HG02973 (cell line): Measurements from ENCODE around the gene DLG2.
"Not testable (repeated sequence)": the region's sequence is repeated elsewhere in the genome, so short reads cannot be mapped to it uniquely, and the experiment has no call there.

Source experiments
- ATAC-seq: cut with Tn5 transposase; IDR thresholded peaks from one replicate; pipeline ENCODE4 v1.9.1; 2021; ENCODE audit warnings: moderate library complexity; ENCODE audit not compliant: unreplicated experiment

DLG2 gene

GRCh38 chr11:84865791-84866535 lies 761.2 kb downstream of the DLG2 start:
- ATAC-seq, result no peak

DNA sequence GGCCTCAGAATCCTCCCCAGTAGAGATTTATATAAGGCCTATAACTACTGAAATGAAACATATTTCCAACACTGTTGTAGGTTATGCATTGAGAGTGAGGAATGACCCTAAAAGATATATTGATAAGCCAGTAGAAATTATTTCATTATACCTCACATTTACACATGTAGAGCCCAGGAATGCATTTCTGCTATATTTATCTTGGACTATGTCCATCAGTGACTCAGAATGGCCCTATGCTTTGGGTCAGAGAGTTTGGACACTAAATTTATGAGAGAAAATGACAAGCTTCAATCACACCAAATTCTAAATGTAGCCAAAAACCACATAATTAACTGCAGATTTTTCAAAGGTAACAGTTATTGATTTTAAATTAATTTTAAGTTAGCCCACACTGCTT lies 761.9 kb downstream of the DLG2 start:
- ATAC-seq, result no peak

- no peak for ATAC-seq
Observed at GRCh38 chr11:84857746-84858145, 769.4 kb downstream of the DLG2 start.

DNA sequence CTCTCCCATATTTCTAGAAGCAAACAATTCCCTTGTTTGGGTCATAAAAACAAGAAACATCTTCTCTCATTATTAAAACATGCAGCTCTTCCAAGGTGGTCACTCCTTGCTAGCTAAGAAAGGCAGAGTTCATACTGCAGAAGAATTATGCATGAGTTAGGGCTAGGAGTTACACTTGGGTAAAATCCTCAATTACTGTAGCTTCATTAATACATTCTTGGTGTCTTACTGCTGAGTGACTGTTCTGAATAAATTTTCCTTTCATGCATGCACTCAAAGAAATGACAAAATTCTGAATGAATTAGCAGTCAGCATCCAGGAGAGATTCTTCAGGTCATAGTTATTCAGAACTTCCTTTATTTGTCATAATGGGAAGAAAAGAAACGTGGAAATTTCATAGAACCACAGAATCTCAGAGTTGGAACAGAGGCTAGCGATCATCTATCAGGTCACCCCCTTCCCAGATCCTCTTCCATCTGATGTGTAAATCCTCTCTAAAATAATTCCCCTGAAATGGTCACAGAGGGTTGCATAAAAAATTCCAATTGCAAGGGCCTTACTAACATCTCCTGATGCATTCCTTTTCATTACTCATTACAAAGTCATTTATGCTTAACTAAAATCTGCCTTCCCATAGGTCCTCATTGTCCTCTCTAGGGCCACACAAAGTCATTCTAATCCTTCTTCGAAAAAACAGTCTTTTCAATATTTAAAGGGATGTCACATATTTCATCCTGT lies 771.5 kb downstream of the DLG2 start:
- no peak for ATAC-seq

DNA sequence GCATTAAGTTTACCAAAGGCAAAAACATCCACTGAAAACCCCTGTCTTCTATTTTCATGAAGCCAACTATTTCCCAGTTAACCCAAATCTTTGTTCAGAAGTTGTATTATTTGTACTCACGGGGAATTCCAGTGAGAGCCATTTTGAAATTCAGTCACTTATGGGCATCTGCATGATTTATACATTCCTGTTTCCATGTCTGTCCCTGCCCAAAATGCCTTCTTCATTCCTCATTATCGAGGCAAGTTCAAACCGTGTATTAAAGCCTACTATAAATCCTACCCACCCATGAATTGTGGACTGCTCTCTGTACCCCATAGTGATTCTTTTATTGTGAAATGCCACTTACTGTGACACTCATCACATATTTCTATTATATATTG lies 772.7 kb downstream of the DLG2 start:
- no peak for ATAC-seq

GRCh38 chr11:84853841-84854497 lies 773.2 kb downstream of the DLG2 start:
- no peak for ATAC-seq

- ATAC-seq, result no peak
Observed at GRCh38 chr11:84847842-84848241, 779.3 kb downstream of the DLG2 start.

GRCh38 chr11:84840201-84840600 lies 786.9 kb downstream of the DLG2 start:
- not testable (repeated sequence) for ATAC-seq

- ATAC-seq, result no peak
Observed at GRCh38 chr11:84837402-84838069, 789.6 kb downstream of the DLG2 start.

- no peak for ATAC-seq
Observed at GRCh38 chr11:84836371-84836770, 790.8 kb downstream of the DLG2 start.

DNA sequence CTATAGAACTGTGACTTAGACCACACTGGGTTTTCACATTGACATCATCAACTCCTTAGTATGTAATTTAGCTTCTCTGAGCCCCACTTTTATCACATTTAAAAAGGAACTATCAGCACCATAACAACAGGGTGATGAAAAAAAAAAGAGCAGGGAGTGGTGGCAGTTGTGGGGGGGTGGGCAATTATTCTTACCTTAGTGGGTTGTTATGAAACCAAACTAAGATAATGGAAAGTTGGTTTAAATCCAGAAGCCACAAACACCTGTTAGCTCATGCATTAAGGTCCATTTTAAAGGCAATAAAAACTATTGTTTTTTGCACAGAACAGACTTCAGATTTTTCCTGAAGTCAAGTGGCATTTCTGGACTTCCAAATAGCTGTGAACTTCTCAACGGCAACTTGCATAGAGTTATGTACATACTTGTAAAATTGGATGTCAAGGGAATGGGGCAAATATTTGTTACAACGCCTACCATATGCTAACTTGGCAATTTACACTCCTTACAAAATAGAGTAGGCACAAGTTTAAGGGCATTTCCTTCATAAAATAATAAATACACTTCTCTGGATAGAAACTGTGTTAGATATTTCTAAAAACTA lies 793.6 kb downstream of the DLG2 start:
- no peak for ATAC-seq

DNA sequence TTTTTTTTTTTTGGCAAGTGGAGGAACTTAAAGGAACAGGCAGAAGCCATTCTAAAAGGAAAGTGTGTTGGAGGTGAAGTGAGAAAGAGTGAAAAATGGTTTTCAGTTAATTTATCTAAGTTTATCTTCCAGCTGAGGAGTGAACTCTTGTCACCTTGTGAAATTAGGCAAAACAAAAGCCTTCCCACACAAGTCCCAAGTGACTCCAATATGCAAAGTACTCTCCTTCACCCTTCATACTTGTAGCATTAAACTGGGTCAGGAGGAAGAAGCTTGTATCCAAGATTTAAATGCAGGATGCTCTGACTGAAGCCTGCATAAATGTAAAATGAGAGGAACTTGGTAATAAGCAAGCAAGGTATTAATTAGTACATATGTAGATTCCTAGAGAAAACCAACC lies 796.8 kb downstream of the DLG2 start:
- no peak for ATAC-seq

DNA sequence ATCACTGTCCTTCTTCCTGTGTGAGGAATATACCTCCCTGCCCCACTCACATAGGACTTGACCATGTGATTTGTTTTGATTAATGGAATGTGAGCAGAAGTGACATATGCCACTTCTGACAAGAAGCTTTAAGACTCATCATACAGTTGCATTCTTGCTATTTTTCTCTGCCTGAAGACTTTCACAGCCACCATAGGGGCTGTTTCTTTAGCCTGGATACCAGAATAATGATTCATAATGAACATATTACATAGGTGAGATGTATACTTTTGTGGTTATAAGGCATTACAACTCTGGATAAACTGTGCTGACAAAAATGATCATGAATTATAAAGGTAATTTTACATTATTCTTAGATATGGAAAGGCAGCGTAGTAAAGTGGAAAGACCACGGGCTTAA lies 798.0 kb downstream of the DLG2 start:
- no peak for ATAC-seq

DNA sequence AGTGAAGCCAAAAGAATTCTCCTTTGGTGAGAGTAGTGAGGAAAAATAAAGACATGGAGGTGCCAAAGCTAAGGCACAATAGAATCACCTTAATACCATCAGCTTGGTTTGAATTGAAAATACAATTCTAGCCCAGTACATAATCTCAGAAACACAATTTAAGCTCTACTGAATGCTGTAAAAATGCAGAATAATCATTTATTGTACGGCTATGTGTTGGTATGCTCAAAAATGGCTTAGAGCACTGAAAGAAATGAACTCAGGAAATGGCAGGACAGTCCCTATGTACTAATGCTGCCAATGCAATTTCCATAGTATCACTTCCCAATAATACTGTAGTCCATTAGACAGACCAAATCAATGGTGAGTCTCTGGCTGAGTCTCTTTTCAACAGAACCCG lies 798.5 kb downstream of the DLG2 start:
- ATAC-seq, result no peak

DNA sequence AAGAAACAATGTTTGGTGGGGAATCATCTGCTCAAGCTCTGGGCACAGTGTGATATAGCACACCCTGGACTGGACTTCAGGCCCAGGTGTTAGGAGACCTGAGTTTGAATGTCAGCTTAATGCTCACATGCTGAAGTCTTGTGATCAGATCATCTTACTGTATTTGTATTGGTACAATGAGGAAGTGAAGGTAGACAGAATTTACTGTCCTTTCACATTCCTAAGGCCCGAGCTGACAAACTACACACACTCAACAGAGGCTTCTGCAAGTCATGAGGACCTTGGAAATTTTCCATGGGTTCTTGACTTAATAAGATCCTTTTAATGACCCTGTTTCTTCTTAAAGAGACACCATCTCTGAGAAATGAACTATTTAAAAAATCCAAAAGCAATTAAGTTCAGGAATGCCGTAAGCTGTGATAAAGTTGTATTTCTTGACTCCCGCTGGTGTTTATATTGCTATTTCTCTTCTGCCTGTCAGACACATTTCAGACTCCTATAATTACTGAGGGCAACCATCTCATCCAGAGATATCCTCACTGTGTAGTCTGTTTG lies 802.0 kb downstream of the DLG2 start:
- ATAC-seq, result no peak

DNA sequence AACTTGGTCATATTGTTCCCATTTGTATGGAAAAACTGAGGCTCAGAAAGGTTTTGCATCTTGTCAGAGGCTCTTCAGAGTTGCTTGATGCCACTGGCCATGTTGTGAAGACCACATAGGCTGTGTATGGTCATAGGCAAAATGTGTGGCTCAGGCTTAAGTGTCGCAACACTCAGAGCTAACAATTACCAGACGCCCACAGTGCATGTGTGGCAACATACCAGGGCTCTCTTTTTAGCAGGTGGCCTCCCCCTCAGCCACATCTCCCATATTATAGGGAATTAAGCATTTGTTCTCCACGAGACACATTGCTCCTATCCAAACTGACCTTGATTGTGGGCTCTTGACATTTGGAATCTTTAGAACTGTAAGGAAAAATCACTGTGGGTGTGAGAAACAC lies 802.5 kb downstream of the DLG2 start:
- ATAC-seq, result no peak

- no peak for ATAC-seq
Observed at GRCh38 chr11:84819537-84819936, 807.6 kb downstream of the DLG2 start.

DNA sequence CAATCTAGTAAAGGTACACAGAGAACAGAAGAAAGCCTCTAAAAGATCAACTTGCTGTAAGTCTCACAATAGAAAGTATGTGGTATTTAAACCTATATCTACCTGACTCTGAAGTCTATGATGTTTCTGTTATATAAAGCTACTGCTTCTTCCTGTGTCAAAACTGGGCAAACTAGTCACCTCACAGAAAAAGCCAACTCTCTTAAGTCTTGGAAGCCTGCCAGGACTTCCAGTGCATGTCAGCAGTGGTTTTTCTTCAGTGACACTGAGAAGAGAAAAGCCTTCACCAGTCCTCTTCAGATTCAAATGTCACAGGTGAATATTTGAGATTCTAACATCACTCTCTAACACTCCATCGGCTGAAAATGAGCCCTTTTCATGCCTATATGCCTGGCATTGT lies 808.0 kb downstream of the DLG2 start:
- no peak for ATAC-seq

GRCh38 chr11:84817998-84818397 lies 809.1 kb downstream of the DLG2 start:
- ATAC-seq, result no peak

GRCh38 chr11:84812471-84812969 lies 814.6 kb downstream of the DLG2 start:
- no peak for ATAC-seq

- no peak for ATAC-seq
Observed at GRCh38 chr11:84806354-84806753, 820.8 kb downstream of the DLG2 start.
